GM12878 (cell line): Measurements from ENCODE around the gene DDX39A. TPM values are rescaled to one million over a fixed set of nuclear protein-coding genes. Genes with fewer than 3 reads are reported as not detected.
"Not testable (repeated sequence)": the region's sequence is repeated elsewhere in the genome, so short reads cannot be mapped to it uniquely, and the experiment has no call there.

Experiments
- ATAC-seq: fragments of 200-7000 bp; cut with Tn5 transposase; 3 replicates; pipeline ENCODE4 v1.9.1; 2020; ENCODE audit warnings: mild to moderate bottlenecking, moderate library complexity
- BruUV-seq: library from RNA; stranded (reverse); fragments of 400-500 nt; replicated peaks from 2 replicates; lab custom pipeline; 2021; lab: Mats Ljungman, UMichigan
- CTCF ChIA-PET: fragments of 300-600 bp; sonication (Branson Sonifier 250); formaldehyde crosslinking; extraction: SDS; loops from one replicate; lab custom pipeline; 2021; ENCODE audit warnings: inconsistent platforms; lab: Yijun Ruan, JAX
- POLR2A ChIA-PET: fragments of 350-600 bp; formaldehyde crosslinking; extraction: SDS; loops from one replicate; lab custom pipeline; 2021; ENCODE audit warnings: inconsistent platforms; lab: Charles Lee
- RAD21 ChIA-PET: fragments of 300-600 bp; sonication (Branson Sonifier 250); formaldehyde crosslinking; loops from one replicate; lab custom pipeline; 2023; ENCODE audit warnings: antibody characterized with exemption; ENCODE audit not compliant: unreplicated experiment; lab: Charles Lee
- SMC1A ChIA-PET: fragments of 300-600 bp; sonication (Branson Sonifier 250); formaldehyde crosslinking; loops from one replicate; lab custom pipeline; 2023; ENCODE audit not compliant: unreplicated experiment, uncharacterized antibody; lab: Charles Lee
- DNase-seq: peaks from one replicate; pipeline ENCODE4 v3.0.0-alpha.2; 2011; ENCODE audit warnings: low read depth, low spot score
- FAIRE-seq: peaks from 3 replicates; lab custom pipeline; 2011; peaks lifted over from hg19 to GRCh38; lab: Jason Lieb, UNC
- H2AFZ ChIP-seq: 2 replicates; pipeline ENCODE4 v1.6.0; 2011; ENCODE audit warnings: low read depth, low read length, control low read depth; ENCODE audit not compliant: control insufficient read depth
- H3K27ac ChIP-seq: 2 replicates; pipeline ENCODE4 v1.5.1; 2011; ENCODE audit warnings: control low read depth; ENCODE audit not compliant: control insufficient read depth, insufficient read depth
- H3K27me3 ChIP-seq, 2 experiments: replicated peaks in 1 of 2; 2 replicates each; pipeline versions ENCODE4 v1.6.0 to v1.6.1; 2011; ENCODE audit warnings: low read length in 1 of 2; ENCODE audit not compliant: control insufficient read depth in 2 of 2, insufficient read depth in 2 of 2
- H3K36me3 ChIP-seq, 2 experiments: 2 replicates each; pipeline ENCODE4 v1.5.1; 2011; ENCODE audit warnings: low read length in 1 of 2; ENCODE audit not compliant: control insufficient read depth in 2 of 2, insufficient read depth in 2 of 2
- H3K4me1 ChIP-seq: 2 replicates; pipeline ENCODE4 v1.6.1; 2011; ENCODE audit warnings: mild to moderate bottlenecking, low read length, moderate library complexity, mixed read lengths; ENCODE audit not compliant: control insufficient read depth, insufficient read depth
- H3K4me2 ChIP-seq: 2 replicates; pipeline ENCODE4 v1.6.0; 2011; ENCODE audit warnings: control low read depth; ENCODE audit not compliant: control insufficient read depth, insufficient read depth
- H3K4me3 ChIP-seq: fragments of 200-600 bp; sonication (generic); 2 replicates; pipeline ENCODE4 v1.5.1; 2016
- H3K79me2 ChIP-seq: 2 replicates; pipeline ENCODE4 v1.6.0; 2011; ENCODE audit warnings: low read length; ENCODE audit not compliant: control insufficient read depth, insufficient read depth
- H3K9ac ChIP-seq: 2 replicates; pipeline ENCODE4 v1.8.0; 2011; ENCODE audit warnings: low read length, control low read depth, mixed read lengths; ENCODE audit not compliant: control insufficient read depth, insufficient read depth
- H3K9me3 ChIP-seq: replicated peaks from 3 replicates; pipeline ENCODE4 v1.5.1; 2011; ENCODE audit warnings: mild to moderate bottlenecking, low read length; ENCODE audit not compliant: control insufficient read depth, insufficient read depth
- H4K20me1 ChIP-seq: 2 replicates; pipeline ENCODE4 v1.6.0; 2011; ENCODE audit not compliant: control insufficient read depth, insufficient read depth
- BCL3 ChIP-seq: IDR thresholded peaks from 2 replicates; pipeline ENCODE4 v1.6.1; 2011; ENCODE audit warnings: borderline replicate concordance, low read depth, mild to moderate bottlenecking, moderate library complexity, low read length; ENCODE audit not compliant: insufficient read depth, poor library complexity, severe bottlenecking
- RELA ChIP-seq: fragments of 450-650 bp; IDR thresholded peaks from 2 replicates; pipeline ENCODE4 v1.8.0; 2014; ENCODE audit warnings: borderline replicate concordance; ENCODE audit not compliant: partially characterized antibody
- RFX5 ChIP-seq: IDR thresholded peaks from 2 replicates; pipeline ENCODE4 v1.6.1; 2011; ENCODE audit warnings: low read depth, low read length, improper control_type of control experiment
- WGBS: methylation state at CpG from one replicate; pipeline ENCODE4 v1.1.6; 2016; ENCODE audit warnings: low lambda C conversion rate; ENCODE audit not compliant: insufficient replicate concordance, insufficient coverage; ENCODE audit errors: missing lambda C conversion rate; 5-methylcytosine and 5-hydroxymethylcytosine counted together
- in situ Hi-C: fragments of 300-500 bp; cut with MboI; formaldehyde crosslinking; loops from 9 replicates; pipeline ENCODE4 v1.14.3; 2018; ENCODE audit warnings: mixed read lengths
- intact Hi-C: fragments of 100-400 bp; cut with micrococcal nuclease; formaldehyde crosslinking; loops from one replicate; pipeline ENCODE4 v1.14.2; 2022; ENCODE audit not compliant: unreplicated experiment
- polyA plus RNA-seq, 11 experiments: library from polyadenylated mRNA; depleted of rRNA in 4 of 11; unstranded in 6 of 11; stranded (reverse) in 5 of 11; fragments of >200 nt; fragmentation: Nextera tagmentation in 4 of 11; fragmentation: Illumina TruSeq in 1 of 11; extraction: Ambion mirVana in 4 of 11; extraction: Trizol in 1 of 11; gene quantifications; 1 replicate in 1 of 11; 2 replicates in 10 of 11; pipeline versions ENCODE4 v1.2.1 to v1.2.3, GENCODE V29; 2011 to 2016; ENCODE audit warnings: inconsistent platforms in 2 of 11, missing spikeins in 2 of 11, low read depth in 1 of 11
- total RNA-seq, 4 experiments: library from RNA; depleted of rRNA in 3 of 4; stranded (reverse); fragments of >200 nt in 3 of 4; fragmentation: Illumina TruSeq in 1 of 4; extraction: Trizol in 1 of 4; gene quantifications; 2 replicates each; pipeline versions ENCODE4 v1.2.1 to v1.2.3, GENCODE V29; 2013 to 2021

The DDX39A gene
- total and polyA plus RNA-seq, 10 of the 15 experiments (the other 5 are each of a cell fraction or from before 2014, with no cell fraction given) = 113 to 378 (median 224) TPM

- BruUV-seq = no TSS peak
- WGBS = 83% methylated on average over 2 of the region's 2 CpGs
- Histone ChIP-seq H3K4me1 (no peaks in the 10 kb centered on the region), H2AFZ (no peak overlapping the region), H3K79me2 (no peaks in the 10 kb centered on the region), H4K20me1 (no peaks in the 10 kb centered on the region), H3K27ac (no peak overlapping the region), H3K36me3 (peaks cover 4 to 8% of the 10 kb centered on the region in 2 experiments; a peak in 3 of 4 replicates), H3K9ac (no peak overlapping the region), H3K27me3 (no peaks in the 10 kb centered on the region), H3K4me2 (no peak overlapping the region), H3K4me3 (no peak overlapping the region), H3K9me3 (no peaks in the 10 kb centered on the region)
- ChIA-PET CTCF (no interaction called here), POLR2A (no interaction called here), SMC1A (no interaction called here), RAD21 (no interaction called here)
- DNase-seq (no peak), ATAC-seq (no peak), FAIRE-seq (no peak)
- in situ Hi-C loops = no loop called here
- no peak for TF ChIP-seq RFX5
- intact Hi-C loops = no loop called here
These were observed 41.8 kb upstream of the DDX39A start for GRCh38 chr19:14460935-14461334.

GRCh38 chr19:14459703-14460102 lies 40.6 kb upstream of the DDX39A start:
- in situ Hi-C loops = no loop called here
- peaks cover 4 to 8% of the 10 kb centered on the region in 2 experiments; a peak in 3 of 4 replicates for H3K36me3 ChIP-seq
- 85% methylated on average over 5 of the region's 5 CpGs for WGBS
- FAIRE-seq (no peak), DNase-seq (no peak), ATAC-seq (no peak)
- no peak overlapping the region for H3K4me3 ChIP-seq
- TF ChIP-seq BCL3 = peak; percentile 25
- TF ChIP-seq RELA = no peak
- no peak overlapping the region for H2AFZ ChIP-seq
- ChIA-PET SMC1A (interaction anchor here (0.6 kb wide), 1 partner anchor 19 kb away, joined by 3 read pairs; no protein-coding TSS in a partner anchor), POLR2A (interaction anchor here (0.5 kb wide), 1 partner anchor 328 kb away, joined by 6 read pairs; no protein-coding TSS in a partner anchor), CTCF (interaction anchor here (1.2 kb wide), 1 partner anchor 259 kb away, joined by 4 read pairs; no protein-coding TSS in a partner anchor), RAD21 (no interaction called here)
- no peaks in the 10 kb centered on the region for H3K9me3 ChIP-seq
- no peak overlapping the region for H3K4me2 ChIP-seq
- no peaks in the 10 kb centered on the region for H3K79me2 ChIP-seq
- TSS peak; percentile 42 for BruUV-seq
- H3K4me1 ChIP-seq = no peaks in the 10 kb centered on the region
- no peak overlapping the region for H3K27ac ChIP-seq
- no peaks in the 10 kb centered on the region for H3K27me3 ChIP-seq
- intact Hi-C loops = no loop called here
- H4K20me1 ChIP-seq = no peaks in the 10 kb centered on the region
- H3K9ac ChIP-seq = no peak overlapping the region

GRCh38 chr19:14452303-14452702 lies 33.2 kb upstream of the DDX39A start:
- H3K4me3 ChIP-seq, H3K4me1 ChIP-seq, H3K9me3 ChIP-seq, H4K20me1 ChIP-seq, RAD21 ChIA-PET, H3K4me2 ChIP-seq, in situ Hi-C loops, SMC1A ChIA-PET, POLR2A ChIA-PET, H3K27ac ChIP-seq, BruUV-seq, H3K9ac ChIP-seq, ATAC-seq, H3K79me2 ChIP-seq, H2AFZ ChIP-seq, FAIRE-seq, intact Hi-C loops, H3K27me3 ChIP-seq, CTCF ChIA-PET, DNase-seq: not testable (repeated sequence)
- peaks cover 17 to 19% of the 10 kb centered on the region in 2 experiments for H3K36me3 ChIP-seq
- 97% methylated on average over 3 of the region's 3 CpGs for WGBS
